Activated T-helper 1 cell treated with Interleukin-2 at 50 U/mL for 16 hours (primary cell): ENCODE data around the gene GNAS.
"Not testable (repeated sequence)": the region's sequence is repeated elsewhere in the genome, so short reads cannot be mapped to it uniquely, and the experiment has no call there.

Experiments
- DNase-seq: peaks from one replicate; pipeline ENCODE4 v3.0.0-alpha.2; 2020; ENCODE audit warnings: low read depth

GNAS gene

GRCh38 chr20:58852543-58853271, at the start of gene GNAS:
TSS of gene GNAS (plus strand) at chr20:58852716.
- peak; percentile 37 for DNase-seq

GRCh38 chr20:58803533-58803932, 49.0 kb upstream of the GNAS start:
- DNase-seq: no peak

DNA sequence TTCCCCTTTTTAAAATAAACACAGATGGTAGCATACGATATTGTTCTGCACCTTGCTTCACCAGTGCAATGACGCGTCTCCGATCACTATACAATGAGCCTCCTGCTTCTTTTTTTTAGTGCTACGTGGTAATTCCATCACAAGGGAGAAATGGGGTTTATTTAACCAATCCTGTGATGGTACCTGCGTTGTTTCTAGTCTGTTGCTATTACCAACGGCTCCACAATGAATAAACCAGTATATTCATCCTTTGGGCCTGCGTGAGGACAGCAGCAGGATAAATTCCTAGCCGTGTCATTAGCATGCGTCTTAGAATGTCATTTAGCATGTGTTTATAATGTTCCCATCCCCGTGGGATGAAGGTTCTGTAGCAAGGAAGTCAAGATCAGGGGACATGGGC, 44.7 kb upstream of the GNAS start:
- no peak for DNase-seq

GRCh38 chr20:58808271-58809046, 44.1 kb upstream of the GNAS start:
- no peak for DNase-seq

- DNase-seq: no peak
These were observed 42.2 kb upstream of the GNAS start for GRCh38 chr20:58810116-58810878.

DNA sequence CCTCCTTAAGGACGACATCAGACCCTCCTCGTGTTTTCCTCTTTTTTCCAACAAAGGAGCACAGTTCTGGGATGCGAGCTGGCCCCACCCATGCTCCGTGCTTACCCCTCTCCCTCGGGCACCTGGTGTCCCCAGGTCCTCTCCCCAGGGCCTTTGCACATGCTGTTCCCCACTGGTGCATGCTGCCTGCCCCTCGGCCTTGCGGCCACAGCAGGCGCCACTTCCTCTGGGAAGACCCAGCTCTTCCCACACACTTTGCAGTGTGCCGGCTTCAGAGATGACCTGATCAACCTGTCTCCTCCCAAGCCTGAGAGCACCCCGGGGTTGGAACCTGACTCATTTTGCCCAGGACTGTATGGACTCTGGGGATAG, 41.7 kb upstream of the GNAS start:
- DNase-seq: no peak

GRCh38 chr20:58811334-58811733, 41.2 kb upstream of the GNAS start:
- DNase-seq: no peak

DNA sequence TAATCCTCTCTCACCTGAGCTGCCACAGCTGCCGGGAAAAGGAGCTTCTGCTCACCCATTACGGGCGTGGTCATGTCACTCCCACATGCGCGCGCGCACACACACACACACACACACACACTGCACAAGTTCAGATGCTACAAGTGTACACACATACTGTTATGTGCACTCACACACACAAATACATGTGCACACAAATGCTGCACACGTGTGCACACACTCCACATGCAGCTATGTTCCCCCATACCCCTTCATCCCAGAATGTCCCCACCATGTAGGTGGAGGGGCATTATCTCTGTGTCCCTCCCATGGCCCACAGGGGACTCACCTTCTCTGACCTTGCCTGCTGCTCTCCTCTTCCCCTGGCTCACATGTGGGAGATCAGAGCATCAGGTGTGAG, 39.1 kb upstream of the GNAS start:
- no peak for DNase-seq

DNA sequence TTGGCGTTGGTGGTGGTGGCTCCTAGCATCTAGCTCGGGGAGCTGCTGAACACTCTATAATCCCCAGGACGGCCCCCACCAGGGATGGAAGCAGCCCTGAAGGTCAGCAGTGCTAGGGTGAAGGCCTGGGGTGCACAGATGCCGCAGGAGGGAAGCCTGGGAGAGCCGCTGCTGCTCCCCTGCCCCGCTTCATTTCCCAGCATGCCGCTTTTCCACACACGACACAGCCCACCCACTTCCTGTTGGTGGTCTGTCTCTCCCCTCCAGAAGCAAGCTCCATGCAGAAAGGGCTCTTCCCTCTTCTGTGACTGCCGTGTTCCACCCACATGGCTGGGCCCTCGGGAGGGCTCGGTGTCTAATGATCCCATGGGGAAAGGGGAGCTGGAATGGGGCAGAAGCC, 37.1 kb upstream of the GNAS start:
- DNase-seq: no peak

DNA sequence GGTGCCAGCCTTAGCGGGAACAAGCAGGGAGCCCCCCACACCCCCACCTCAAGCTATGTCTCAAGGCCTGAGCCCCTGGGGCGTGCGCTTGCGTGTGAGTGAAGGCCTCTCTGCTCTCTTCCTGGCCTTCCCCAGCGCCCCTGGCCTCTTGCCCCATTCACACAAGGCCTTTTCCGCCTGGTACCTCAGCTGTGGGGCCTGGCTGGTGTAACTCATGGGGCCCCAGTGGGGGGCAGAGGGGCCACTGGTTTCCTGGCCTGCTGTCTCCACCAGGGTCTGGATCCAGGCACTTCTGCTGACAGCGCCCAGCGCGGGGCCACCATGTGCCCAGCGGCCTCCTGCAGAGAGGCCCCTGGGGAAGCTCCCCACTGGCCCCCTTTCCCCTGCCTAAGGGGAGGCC, 36.5 kb upstream of the GNAS start:
- DNase-seq: no peak

DNA sequence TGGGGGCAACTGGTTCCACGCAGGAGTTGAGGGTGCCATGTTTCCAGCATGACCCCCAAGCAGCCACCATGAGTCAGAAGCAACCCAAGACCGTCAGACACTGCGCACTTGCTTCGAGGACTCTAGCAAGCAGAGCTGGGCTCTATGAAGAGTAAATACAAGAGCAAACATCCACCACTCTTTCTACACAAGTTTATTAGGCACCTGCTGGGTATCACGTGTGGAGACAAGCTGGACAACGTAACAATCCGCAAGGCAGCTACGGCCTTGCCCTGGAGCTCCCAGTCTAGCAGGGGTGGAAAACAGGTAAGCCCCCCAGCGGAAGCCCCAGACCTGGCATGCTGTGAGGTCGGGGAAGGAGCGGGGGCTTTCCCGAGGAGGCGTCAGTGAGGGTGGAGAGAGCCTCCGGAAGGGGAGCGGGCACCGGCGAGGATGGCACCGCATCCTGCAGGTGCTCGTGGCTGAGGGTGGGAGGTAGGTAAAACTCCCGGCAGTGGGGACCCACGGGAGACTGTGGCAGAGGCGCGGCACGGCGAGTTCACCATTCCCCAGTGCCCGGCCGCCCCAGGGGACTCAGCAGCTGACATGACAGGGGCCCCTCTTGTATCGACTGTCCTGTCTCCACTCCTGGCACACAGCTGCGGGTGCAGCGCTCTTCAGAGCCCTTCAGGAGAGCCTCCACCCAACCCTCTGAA, 35.4 kb upstream of the GNAS start:
- DNase-seq: no peak

GRCh38 chr20:58817748-58818147, 34.8 kb upstream of the GNAS start:
- no peak for DNase-seq

GRCh38 chr20:58818586-58819285, 33.8 kb upstream of the GNAS start:
- no peak for DNase-seq

DNA sequence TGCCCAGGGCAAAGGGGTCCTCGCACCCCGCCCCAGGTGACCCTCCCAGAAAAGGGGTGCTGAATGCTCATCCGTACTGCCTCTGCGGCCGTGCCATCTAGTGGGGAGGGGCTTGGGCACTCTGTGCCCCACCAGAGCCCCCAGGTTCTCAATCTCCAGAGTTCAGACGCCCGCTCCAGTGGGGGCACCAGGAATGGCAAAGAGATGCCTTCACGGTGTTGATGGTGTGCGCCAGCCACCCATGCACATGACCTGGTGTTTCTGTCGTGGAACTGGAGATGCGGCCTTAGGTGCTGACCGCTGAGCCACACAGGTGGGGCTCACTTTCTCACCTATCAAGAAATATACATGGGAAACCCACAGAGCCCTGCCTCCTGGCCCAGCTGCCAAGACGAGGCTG, 32.6 kb upstream of the GNAS start:
- DNase-seq: no peak

GRCh38 chr20:58820515-58820914, 32.0 kb upstream of the GNAS start:
- DNase-seq: not testable (repeated sequence)

- DNase-seq: no peak
These were observed 30.4 kb upstream of the GNAS start for GRCh38 chr20:58822149-58822548.

DNA sequence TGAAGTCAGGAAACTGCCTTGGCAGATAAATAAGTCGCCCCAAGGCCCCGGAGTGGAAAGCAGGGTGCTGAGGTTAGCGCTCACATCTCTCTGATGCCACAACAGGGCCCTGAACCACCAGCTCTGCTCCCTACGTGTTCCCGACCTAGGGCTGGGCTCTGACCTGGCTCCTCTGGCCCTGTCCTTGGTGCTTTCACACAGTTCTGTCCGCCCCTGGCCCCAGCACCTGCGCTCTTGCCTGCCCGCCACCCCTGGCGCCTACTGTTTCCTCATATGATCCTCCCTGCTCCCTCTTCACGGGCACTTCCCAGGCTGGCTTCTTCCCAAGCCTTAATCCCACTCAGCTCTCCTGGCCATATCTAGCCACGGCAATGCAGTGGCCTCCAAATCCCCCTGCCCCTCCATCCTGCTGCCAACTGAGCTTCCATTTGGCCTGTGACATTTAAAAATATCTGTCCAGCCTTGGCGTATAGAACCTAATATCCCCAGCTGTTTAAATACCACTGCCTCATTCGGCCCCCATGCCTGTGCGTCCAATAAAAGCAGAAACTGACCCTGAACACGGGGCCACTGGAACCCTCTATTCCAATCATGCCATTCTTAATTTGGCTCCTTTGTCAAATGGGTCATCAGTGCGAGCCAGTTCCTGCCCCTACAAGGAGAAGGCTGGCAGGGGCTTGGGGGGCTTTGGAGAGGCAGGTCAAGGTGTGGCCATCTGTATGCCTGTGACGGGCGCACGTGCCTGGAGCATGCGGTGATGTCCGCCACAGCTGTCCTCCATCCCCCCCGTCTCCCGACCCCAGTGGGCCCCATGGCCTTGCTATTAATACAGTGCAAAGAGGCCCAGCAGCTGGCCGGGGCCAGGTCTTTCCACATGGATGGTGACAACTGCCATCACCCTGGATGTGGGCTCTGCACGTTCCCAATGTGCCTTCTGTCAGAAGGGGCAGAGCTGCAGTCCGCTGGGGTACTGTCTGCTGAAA, 29.5 kb upstream of the GNAS start:
- DNase-seq: no peak

DNA sequence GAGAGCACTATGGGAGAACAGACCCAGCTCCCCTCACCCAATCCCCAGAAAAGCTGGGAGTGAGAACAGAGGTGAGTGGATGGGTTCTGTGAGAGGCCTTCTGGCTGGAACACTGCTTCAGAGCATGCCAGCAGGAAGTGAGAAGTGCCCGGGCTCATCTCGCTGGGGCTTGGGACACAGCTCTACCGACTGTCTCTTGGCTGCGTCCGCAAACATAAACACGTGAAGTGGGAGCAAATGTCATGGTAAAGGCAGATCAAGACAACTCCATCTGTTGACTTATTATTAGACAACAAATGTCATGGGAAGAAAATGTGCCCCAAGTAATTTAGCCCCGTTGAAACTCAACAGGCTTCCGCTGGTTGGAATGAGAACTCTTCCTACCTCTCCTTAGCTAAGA, 27.7 kb upstream of the GNAS start:
- no peak for DNase-seq

- no peak for DNase-seq
These were observed 27.1 kb upstream of the GNAS start for GRCh38 chr20:58825450-58825849.

DNA sequence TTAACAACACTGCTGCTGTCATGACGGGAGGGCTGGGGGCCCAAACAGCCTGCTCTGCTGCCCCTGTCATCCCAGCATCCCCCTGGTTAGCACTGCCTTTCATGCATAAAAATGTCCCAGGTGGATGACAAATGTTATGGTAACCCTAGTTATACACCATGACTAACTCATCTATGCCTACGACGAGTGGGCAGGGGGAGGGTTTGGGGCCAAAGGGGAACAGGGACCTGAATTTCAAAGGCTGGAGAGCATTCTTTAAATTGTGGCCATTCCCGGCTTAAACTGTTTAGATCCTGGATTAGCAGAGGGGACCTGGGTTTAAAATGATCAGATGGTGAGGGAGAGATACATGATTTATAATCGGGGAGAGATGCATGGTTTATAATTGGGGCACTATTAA, 26.2 kb upstream of the GNAS start:
- no peak for DNase-seq

DNA sequence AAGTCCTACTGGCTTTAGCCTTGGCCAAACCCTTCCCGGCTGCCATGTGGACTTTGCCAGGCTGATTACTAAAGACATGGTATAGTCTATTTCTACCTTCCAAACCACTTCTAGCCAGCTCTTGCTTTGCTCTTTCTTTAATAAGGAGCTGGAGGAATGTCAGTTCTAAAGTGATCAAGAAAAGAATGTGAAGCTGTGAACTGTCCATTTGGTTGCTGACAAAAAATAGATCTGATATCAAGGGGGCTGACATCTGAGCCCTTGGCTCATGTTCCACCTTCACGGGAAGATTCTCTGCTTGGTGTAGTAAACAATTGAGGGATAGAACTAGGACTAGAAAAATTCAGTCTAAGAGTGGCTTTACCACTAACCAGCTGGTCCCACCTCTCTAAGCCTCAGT, 24.4 kb upstream of the GNAS start:
- no peak for DNase-seq
